T-helper 1 cell treated with Interleukin-12 subunit alpha and Interleukin-12 subunit beta and Interleukin-4 antibody, amounts not matched to agents 30 μg/mL and 1 μg/mL, for 36 hours (primary cell): ENCODE results near the gene ZCCHC24.

Source experiments
- H3K27ac Mint-ChIP-seq: one replicate; pipeline ENCODE4 v1.8.0; 2021; ENCODE audit warnings: mild to moderate bottlenecking, mixed read lengths
- H3K27me3 Mint-ChIP-seq: one replicate; pipeline ENCODE4 v1.8.0; 2021; ENCODE audit warnings: low read depth, mixed read lengths
- H3K36me3 Mint-ChIP-seq: one replicate; pipeline ENCODE4 v1.8.0; 2021; ENCODE audit warnings: low read depth, mixed read lengths
- H3K4me1 Mint-ChIP-seq: one replicate; pipeline ENCODE4 v1.8.0; 2021; ENCODE audit warnings: low read depth, mixed read lengths
- H3K4me3 Mint-ChIP-seq: one replicate; pipeline ENCODE4 v1.8.0; 2021; ENCODE audit warnings: mild to moderate bottlenecking, moderate library complexity, mixed read lengths
- H3K9me3 Mint-ChIP-seq: one replicate; pipeline ENCODE4 v1.8.0; 2021; ENCODE audit warnings: mixed read lengths

Gene ZCCHC24

DNA sequence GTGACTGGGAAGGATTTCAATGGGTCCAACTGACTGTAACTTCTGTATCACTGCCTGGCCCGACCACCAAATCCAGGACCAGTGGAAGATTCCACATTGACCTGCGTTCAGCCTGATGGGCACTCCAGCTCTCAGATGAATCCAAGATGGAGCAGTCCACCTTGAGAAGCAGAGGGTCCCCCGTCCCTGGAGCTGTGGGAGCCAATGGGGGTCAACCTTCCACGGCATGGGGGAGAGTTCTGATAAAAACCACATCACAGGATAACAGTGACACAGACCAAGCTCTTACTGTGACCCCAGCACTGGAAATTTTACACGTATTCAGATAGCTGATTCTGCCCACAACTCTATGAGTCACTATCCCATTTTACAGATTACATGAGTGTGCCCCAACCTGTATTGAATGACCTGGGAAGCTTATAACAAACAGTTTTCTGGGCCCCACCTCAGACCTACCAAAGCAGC lies 11.2 kb downstream of the ZCCHC24 start:
- Mint-ChIP-seq H3K9me3 (no peaks in the 10 kb centered on the region), H3K27ac (no peak overlapping the region), H3K4me3 (no peak overlapping the region), H3K27me3 (peaks cover 9% of the 10 kb centered on the region), H3K4me1 (peaks cover 3% of the 10 kb centered on the region), H3K36me3 (no peaks in the 10 kb centered on the region)

GRCh38 chr10:79433324-79434222 lies 11.9 kb downstream of the ZCCHC24 start:
- H3K9me3 Mint-ChIP-seq, result no peaks in the 10 kb centered on the region
- no peak overlapping the region for H3K4me3 Mint-ChIP-seq
- peaks cover 8% of the 10 kb centered on the region for H3K27me3 Mint-ChIP-seq
- no peaks in the 10 kb centered on the region for H3K36me3 Mint-ChIP-seq
- H3K4me1 Mint-ChIP-seq, result peaks cover 3% of the 10 kb centered on the region
- H3K27ac Mint-ChIP-seq, result no peak overlapping the region

GRCh38 chr10:79431891-79432831 lies 13.3 kb downstream of the ZCCHC24 start:
- Mint-ChIP-seq H3K4me1 (peaks cover 3% of the 10 kb centered on the region), H3K9me3 (no peaks in the 10 kb centered on the region), H3K4me3 (no peak overlapping the region), H3K27me3 (peaks cover 15% of the 10 kb centered on the region), H3K27ac (no peak overlapping the region), H3K36me3 (no peaks in the 10 kb centered on the region)

- H3K27me3 Mint-ChIP-seq, result peaks cover 18% of the 10 kb centered on the region
- no peak overlapping the region for H3K4me3 Mint-ChIP-seq
- H3K36me3 Mint-ChIP-seq, result no peaks in the 10 kb centered on the region
- peaks cover 3% of the 10 kb centered on the region for H3K4me1 Mint-ChIP-seq
- no peaks in the 10 kb centered on the region for H3K9me3 Mint-ChIP-seq
- no peak overlapping the region for H3K27ac Mint-ChIP-seq
Measured at GRCh38 chr10:79431428-79431827, 14.0 kb downstream of the ZCCHC24 start.

DNA sequence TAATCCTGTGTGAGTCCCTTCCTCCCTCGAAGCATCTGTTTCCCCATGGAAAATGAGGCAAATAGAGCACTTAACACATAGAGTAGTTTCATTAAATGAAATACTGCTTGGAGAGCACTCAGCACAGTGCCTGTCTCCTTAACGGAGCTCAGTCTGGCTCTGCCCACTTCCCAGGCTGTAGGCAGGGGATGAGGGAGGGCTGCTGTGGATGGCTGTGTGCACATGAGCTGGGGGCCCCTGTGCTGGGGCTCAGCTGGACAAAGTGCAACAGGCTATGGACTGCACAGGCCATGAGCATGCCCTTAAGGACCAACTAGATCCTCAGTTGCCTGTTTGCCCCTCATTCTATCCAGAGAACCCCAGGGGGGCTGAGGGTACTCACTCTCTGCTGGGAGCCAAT lies 14.5 kb downstream of the ZCCHC24 start:
- H3K27me3 Mint-ChIP-seq, result peaks cover 22% of the 10 kb centered on the region

DNA sequence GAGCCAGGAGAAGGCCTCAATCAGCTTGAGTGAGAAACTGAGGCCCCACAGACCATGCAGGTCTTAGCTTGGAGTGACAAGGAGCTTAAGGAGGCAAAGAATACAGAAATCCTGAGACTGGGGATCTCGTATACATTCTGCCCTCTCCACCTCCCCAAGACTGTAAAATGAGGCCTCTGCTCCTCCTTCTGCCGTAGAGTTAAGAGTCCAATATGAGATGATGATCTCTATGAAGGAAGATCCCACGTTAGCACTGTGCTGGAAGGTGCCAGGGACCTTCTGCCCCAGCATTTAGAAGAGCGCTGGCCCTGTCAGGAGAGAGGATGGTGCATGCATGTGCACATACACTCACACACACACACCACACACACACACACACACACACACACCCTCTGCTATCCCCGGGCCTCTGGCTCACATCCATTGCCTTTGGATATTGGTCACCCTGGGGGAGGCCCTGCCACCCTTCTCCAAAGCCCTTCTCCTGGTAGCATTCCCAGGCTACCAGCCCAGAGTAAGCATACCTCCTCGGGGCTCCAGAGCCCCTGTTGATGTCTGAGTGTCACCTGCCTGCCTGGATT lies 15.0 kb downstream of the ZCCHC24 start:
- Mint-ChIP-seq H3K4me3 (no peak overlapping the region), H3K4me1 (peaks cover 3% of the 10 kb centered on the region), H3K36me3 (no peaks in the 10 kb centered on the region), H3K9me3 (no peaks in the 10 kb centered on the region), H3K27ac (no peak overlapping the region), H3K27me3 (peaks cover 22% of the 10 kb centered on the region)

More for the DNA sequence above, 14.5 kb downstream of the ZCCHC24 start:
- Mint-ChIP-seq H3K4me3 (no peak overlapping the region), H3K9me3 (no peaks in the 10 kb centered on the region), H3K36me3 (no peaks in the 10 kb centered on the region), H3K4me1 (peaks cover 3% of the 10 kb centered on the region), H3K27ac (no peak overlapping the region)

DNA sequence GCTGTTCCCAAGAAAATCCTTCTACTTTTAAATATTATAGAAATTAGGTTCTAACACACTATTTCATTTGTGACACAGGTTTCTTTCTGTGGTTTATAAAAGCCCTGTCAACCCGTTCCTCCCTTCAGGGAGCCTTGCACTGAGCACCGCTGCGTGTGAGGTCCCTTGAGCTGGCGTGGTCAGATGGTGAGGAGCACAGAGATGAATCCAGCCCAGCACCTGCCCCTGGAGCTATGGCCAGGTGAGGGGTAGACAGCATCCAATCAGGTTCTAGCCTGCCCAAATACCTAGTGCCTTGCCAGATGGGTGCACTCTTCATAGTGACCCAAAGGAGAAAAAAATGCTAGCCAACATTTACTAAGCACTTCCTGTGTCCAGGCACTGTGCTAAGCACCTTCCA lies 15.7 kb downstream of the ZCCHC24 start:
- no peak overlapping the region for H3K27ac Mint-ChIP-seq
- peaks cover 22% of the 10 kb centered on the region for H3K27me3 Mint-ChIP-seq
- H3K4me1 Mint-ChIP-seq, result peaks cover 2% of the 10 kb centered on the region
- H3K9me3 Mint-ChIP-seq, result no peaks in the 10 kb centered on the region
- no peak overlapping the region for H3K4me3 Mint-ChIP-seq
- H3K36me3 Mint-ChIP-seq, result no peaks in the 10 kb centered on the region

- no peaks in the 10 kb centered on the region for H3K9me3 Mint-ChIP-seq
- peaks cover 22% of the 10 kb centered on the region for H3K27me3 Mint-ChIP-seq
- no peaks in the 10 kb centered on the region for H3K36me3 Mint-ChIP-seq
- H3K4me3 Mint-ChIP-seq, result no peak overlapping the region
- H3K4me1 Mint-ChIP-seq, result no peaks in the 10 kb centered on the region
- H3K27ac Mint-ChIP-seq, result no peak overlapping the region
Measured at GRCh38 chr10:79427965-79428364, 17.5 kb downstream of the ZCCHC24 start.

DNA sequence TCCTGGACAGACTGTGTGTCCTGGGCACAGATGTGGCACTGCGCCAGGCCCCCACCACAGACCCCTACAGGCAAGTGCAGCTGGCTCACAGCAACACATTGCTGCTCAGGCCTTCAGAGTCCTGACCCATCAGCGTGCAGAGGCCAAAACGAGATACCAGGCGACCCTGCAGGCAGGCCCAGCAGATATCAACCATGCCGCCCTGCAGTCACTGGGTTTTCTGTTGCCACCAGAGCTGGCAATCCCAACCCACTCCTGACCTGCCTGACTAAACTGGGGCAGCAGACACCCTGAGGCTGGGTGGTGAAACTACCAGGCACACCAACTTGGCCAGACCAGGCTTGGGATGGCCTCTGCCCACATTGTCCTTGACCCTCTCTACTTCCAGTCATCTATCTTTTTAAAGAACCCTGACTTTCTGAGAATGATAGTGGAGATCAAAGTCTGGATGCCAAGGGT lies 20.3 kb downstream of the ZCCHC24 start:
- Mint-ChIP-seq H3K4me1 (no peaks in the 10 kb centered on the region), H3K27me3 (peaks cover 22% of the 10 kb centered on the region), H3K36me3 (no peaks in the 10 kb centered on the region), H3K27ac (no peak overlapping the region), H3K9me3 (no peaks in the 10 kb centered on the region), H3K4me3 (no peak overlapping the region)

- Mint-ChIP-seq H3K27ac (no peak overlapping the region), H3K36me3 (no peaks in the 10 kb centered on the region), H3K4me3 (no peak overlapping the region), H3K4me1 (no peaks in the 10 kb centered on the region), H3K9me3 (no peaks in the 10 kb centered on the region), H3K27me3 (peaks cover 22% of the 10 kb centered on the region)
Measured at GRCh38 chr10:79424221-79425073, 21.0 kb downstream of the ZCCHC24 start.

DNA sequence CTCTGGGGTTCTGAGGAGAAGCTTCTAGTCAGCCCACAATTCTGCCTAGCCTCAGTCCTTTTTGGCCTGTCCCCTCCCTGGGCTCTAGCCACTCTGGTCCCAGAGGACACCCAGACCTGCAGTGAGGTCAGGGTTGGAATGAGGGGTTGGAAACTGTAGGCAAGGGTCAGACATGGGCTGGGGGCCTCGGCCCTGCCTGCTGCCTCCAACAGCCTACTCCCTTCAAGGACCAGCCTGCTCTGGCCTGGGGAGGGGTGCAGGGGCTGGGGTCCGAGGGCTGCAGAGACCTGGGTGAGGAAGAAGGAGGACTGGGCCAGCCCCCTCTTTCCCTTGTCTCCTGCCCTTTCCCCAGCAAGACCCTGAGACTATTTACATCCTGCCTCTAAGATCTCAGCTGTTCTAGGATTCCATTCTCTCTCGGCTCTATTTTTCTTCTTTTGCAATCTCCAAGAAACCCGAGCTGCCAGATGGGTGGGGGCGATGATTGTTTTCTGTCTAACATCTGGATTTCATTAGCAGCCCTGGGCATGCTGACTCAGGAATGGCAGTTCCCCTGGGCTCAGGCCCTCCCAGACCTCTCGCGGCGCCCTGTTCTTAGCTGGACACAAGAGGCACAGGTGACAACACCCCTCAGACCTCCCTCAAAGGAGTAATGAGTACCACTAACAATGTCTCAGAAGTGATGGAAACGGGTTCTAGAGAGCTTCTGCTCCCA lies 23.1 kb downstream of the ZCCHC24 start:
- Mint-ChIP-seq H3K4me3 (no peak overlapping the region), H3K27ac (no peak overlapping the region), H3K36me3 (no peaks in the 10 kb centered on the region), H3K9me3 (no peaks in the 10 kb centered on the region), H3K4me1 (peaks cover 1% of the 10 kb centered on the region), H3K27me3 (peaks cover 9% of the 10 kb centered on the region)

DNA sequence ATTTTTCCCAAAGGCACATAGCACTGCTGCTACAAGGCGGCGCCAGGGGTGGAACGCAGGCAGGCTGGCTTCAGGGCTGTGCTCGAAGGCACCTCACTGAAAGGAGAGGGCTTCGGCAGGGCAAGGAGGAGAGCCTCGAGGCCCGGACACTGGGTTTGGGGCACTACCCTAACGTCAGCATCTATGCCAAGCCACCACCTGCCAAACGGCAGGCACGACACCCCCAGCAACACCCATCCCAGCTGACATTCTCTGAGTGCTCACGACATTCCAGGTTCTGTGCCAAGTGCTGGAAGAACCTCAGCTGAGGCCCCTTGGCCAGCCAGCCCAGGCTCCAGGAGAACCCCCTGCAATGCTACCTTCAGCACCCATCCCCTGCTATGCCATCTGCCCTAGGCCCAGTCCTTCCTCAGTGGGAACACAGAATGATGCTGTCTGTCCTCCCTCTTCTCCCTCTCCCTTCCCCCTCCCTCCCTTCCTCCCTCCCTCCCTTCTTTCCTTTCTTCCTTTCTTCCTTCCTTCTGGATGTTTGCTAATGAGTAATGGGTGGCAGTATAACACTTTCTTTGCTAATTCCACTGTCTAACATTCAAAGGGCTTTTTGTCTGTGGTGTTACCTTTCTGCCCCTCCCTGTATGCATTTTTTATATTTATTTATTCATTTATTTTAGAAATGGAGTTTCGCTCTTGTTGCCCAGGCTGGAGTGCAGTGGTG lies 24.3 kb downstream of the ZCCHC24 start:
- Mint-ChIP-seq H3K4me3 (no peak overlapping the region), H3K4me1 (peaks cover 1% of the 10 kb centered on the region), H3K36me3 (no peaks in the 10 kb centered on the region), H3K9me3 (no peaks in the 10 kb centered on the region), H3K27ac (no peak overlapping the region), H3K27me3 (peaks cover 2% of the 10 kb centered on the region)
